Chondrocyte (in vitro differentiated cells): ENCODE measurements around the gene PRLR. TPM values are rescaled to one million over a fixed set of nuclear protein-coding genes. Genes with fewer than 3 reads are reported as not detected.

ENCODE experiments used
- DNase-seq: peaks from one replicate; pipeline ENCODE4 v3.0.0; 2021; ENCODE audit warnings: mixed read lengths, low spot score
- H3K27ac Mint-ChIP-seq: one replicate; pipeline ENCODE4 v1.8.0; 2021; ENCODE audit warnings: mild to moderate bottlenecking, moderate library complexity, mixed read lengths; ENCODE audit not compliant: unreplicated experiment
- H3K27me3 Mint-ChIP-seq: 2 replicates; pipeline ENCODE4 v1.8.0; 2021; ENCODE audit warnings: low read depth, mixed read lengths
- H3K36me3 Mint-ChIP-seq: 2 replicates; pipeline ENCODE4 v1.8.0; 2021; ENCODE audit warnings: low read depth, mixed read lengths
- H3K4me1 Mint-ChIP-seq: 2 replicates; pipeline ENCODE4 v1.8.0; 2021; ENCODE audit warnings: low read depth, mild to moderate bottlenecking, mixed read lengths
- H3K4me3 Mint-ChIP-seq: one replicate; pipeline ENCODE4 v1.8.0; 2021; ENCODE audit warnings: mild to moderate bottlenecking, moderate library complexity, mixed read lengths; ENCODE audit not compliant: unreplicated experiment
- H3K9me3 Mint-ChIP-seq: 2 replicates; pipeline ENCODE4 v1.8.0; 2021; ENCODE audit warnings: low read depth, mixed read lengths
- CTCF ChIP-seq: fragments of 200-600 bp; sonication (generic); IDR thresholded peaks from 2 replicates; pipeline ENCODE4 v1.5.0; 2021; ENCODE audit warnings: antibody characterized with exemption, mild to moderate bottlenecking, moderate library complexity
- total RNA-seq: library from RNA; stranded (reverse); gene quantifications from 3 replicates; pipeline ENCODE4 v1.2.1, GENCODE V29; 2021

Gene PRLR
- total RNA-seq, 1 donor from 2014 or later: 0.05 TPM

GRCh38 chr5:35223787-35224395 is 6.4 kb downstream of the PRLR start:
- DNase-seq: no peak
- Mint-ChIP-seq H3K27ac (no peak overlapping the region), H3K9me3 (no peaks in the 10 kb centered on the region), H3K36me3 (no peaks in the 10 kb centered on the region), H3K4me3 (no peak overlapping the region), H3K27me3 (peaks cover 58% of the 10 kb centered on the region), H3K4me1 (no peaks in the 10 kb centered on the region)
- TF ChIP-seq CTCF: no peak

GRCh38 chr5:35220967-35221366 is 9.3 kb downstream of the PRLR start:
- Mint-ChIP-seq H3K27me3 (peaks cover 39% of the 10 kb centered on the region), H3K9me3 (no peaks in the 10 kb centered on the region)
- TF ChIP-seq CTCF: no peak

DNA sequence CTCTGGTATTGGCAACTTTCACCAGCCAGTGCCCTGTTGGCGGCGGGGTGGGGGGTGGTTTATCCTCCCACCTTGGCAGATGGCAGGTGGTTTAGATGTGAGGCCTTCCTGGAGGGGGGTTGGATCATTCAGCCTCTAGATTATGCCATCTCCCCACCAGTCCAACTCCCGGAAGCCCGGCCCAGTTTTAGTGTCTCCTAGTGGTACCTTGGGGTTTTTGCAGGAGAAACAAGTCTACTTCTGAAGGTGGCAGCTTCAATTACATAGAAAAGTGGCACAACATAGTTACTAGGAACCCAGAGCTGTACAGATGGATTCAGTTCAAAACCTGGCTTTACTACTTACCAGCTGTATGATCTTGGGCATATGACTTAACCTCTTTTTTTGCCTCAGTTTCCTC is 11.3 kb downstream of the PRLR start:
- no peak for TF ChIP-seq CTCF
- Mint-ChIP-seq H3K27ac (no peak overlapping the region), H3K4me3 (no peak overlapping the region), H3K36me3 (no peaks in the 10 kb centered on the region), H3K9me3 (no peaks in the 10 kb centered on the region), H3K27me3 (peaks cover 30% of the 10 kb centered on the region), H3K4me1 (no peaks in the 10 kb centered on the region)
- no peak for DNase-seq

More at GRCh38 chr5:35220967-35221366, 9.3 kb downstream of the PRLR start:
- Mint-ChIP-seq H3K4me1 (no peaks in the 10 kb centered on the region), H3K36me3 (no peaks in the 10 kb centered on the region), H3K4me3 (no peak overlapping the region), H3K27ac (no peak overlapping the region)
- DNase-seq: no peak

DNA sequence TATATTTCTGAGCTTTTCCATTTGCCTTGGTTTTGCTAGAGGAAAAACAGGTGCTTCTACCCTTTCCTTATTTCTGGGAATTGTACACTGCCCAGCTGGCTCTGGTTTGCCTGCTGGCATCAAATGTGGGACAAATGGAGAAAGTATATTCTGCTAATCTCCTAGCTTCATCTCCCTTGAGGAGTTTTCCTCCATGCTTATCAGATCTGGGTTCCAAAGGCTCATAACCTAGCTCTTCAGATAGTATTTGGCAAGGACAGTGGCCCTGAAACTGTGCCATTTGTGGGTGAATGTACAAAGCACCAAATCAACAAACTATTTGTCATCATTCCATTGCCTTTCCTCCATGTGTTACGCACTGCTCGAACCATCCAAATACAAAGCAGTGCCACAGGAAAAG is 16.2 kb downstream of the PRLR start:
- no peaks in the 10 kb centered on the region for H3K4me1 Mint-ChIP-seq
- no peaks in the 10 kb centered on the region for H3K9me3 Mint-ChIP-seq
- H3K27ac Mint-ChIP-seq: no peak overlapping the region

DNA sequence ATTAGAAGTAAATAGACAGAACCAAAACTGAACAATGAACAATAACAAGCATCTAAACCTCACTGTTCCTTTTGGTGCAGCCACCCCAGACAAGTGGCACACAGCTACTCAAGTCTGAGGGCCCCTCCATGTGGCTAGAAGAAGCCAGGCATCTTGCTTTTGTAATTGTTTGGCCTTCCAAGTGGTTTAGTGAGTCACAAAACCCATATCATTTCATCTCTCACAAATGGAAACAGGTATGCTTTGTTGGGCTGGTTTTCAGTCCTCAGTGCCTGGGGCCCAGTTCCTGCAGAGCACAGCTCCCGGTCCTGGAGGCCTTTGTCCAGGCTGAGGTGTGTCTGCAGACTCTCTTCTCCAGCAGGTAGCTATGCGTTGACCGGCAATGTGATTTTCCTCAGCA is 16.7 kb downstream of the PRLR start:
- no peak overlapping the region for H3K4me3 Mint-ChIP-seq
- no peak for TF ChIP-seq CTCF
- H3K36me3 Mint-ChIP-seq: no peaks in the 10 kb centered on the region
- no peak for DNase-seq
- no peaks in the 10 kb centered on the region for H3K4me1 Mint-ChIP-seq
- no peaks in the 10 kb centered on the region for H3K9me3 Mint-ChIP-seq
- H3K27me3 Mint-ChIP-seq: peaks cover 37% of the 10 kb centered on the region
- no peak overlapping the region for H3K27ac Mint-ChIP-seq

More for the DNA sequence above, 16.2 kb downstream of the PRLR start:
- TF ChIP-seq CTCF: no peak
- DNase-seq: no peak
- Mint-ChIP-seq H3K27me3 (peaks cover 37% of the 10 kb centered on the region), H3K36me3 (no peaks in the 10 kb centered on the region), H3K4me3 (no peak overlapping the region)
